Hepatocyte (in vitro differentiated cells): ENCODE results near the gene RAB3IL1. TPM values are rescaled to one million over a fixed set of nuclear protein-coding genes. Genes with fewer than 3 reads are reported as not detected.

Source experiments
- DNase-seq: peaks from one replicate; pipeline ENCODE4 v3.0.0-alpha.2; 2016; ENCODE audit warnings: low spot score
- H2AFZ ChIP-seq: fragments of 200-600 bp; sonication (generic); 2 replicates; pipeline ENCODE4 v1.6.0; 2016; ENCODE audit warnings: antibody characterized with exemption, mild to moderate bottlenecking
- H3K27ac ChIP-seq: fragments of 200-600 bp; sonication (generic); 2 replicates; pipeline ENCODE4 v1.5.1; 2016; ENCODE audit warnings: mild to moderate bottlenecking
- H3K27me3 ChIP-seq: fragments of 200-600 bp; sonication (generic); 2 replicates; pipeline ENCODE4 v1.6.1; 2016
- H3K36me3 ChIP-seq: fragments of 200-600 bp; sonication (generic); replicated peaks from 2 replicates; pipeline ENCODE4 v1.5.1; 2016; ENCODE audit warnings: low read depth; ENCODE audit not compliant: insufficient read depth
- H3K4me1 ChIP-seq: fragments of 200-600 bp; sonication (generic); 2 replicates; pipeline ENCODE4 v1.5.1; 2016; ENCODE audit warnings: mild to moderate bottlenecking, moderate library complexity; ENCODE audit not compliant: insufficient read depth
- H3K4me2 ChIP-seq: fragments of 200-600 bp; sonication (generic); 2 replicates; pipeline ENCODE4 v1.6.0; 2016
- H3K4me3 ChIP-seq: fragments of 200-600 bp; sonication (generic); 2 replicates; pipeline ENCODE4 v1.5.1; 2016; ENCODE audit warnings: mild to moderate bottlenecking
- H3K79me2 ChIP-seq: fragments of 200-600 bp; sonication (generic); 2 replicates; pipeline ENCODE4 v1.6.0; 2017; ENCODE audit warnings: mild to moderate bottlenecking
- H3K9me2 ChIP-seq: fragments of 200-600 bp; sonication (generic); replicated peaks from 2 replicates; pipeline ENCODE4 v1.6.0; 2017; ENCODE audit warnings: mild to moderate bottlenecking; ENCODE audit not compliant: insufficient read depth
- H3K9me3 ChIP-seq: fragments of 200-600 bp; sonication (generic); 2 replicates; pipeline ENCODE4 v1.5.1; 2016; ENCODE audit warnings: low read depth, mild to moderate bottlenecking
- H4K20me1 ChIP-seq: fragments of 200-600 bp; sonication (generic); 2 replicates; pipeline ENCODE4 v1.6.0; 2016; ENCODE audit warnings: mild to moderate bottlenecking; ENCODE audit not compliant: insufficient read depth, poor library complexity, severe bottlenecking
- EZH2 ChIP-seq: fragments of 200-600 bp; sonication (generic); IDR thresholded peaks from 2 replicates; pipeline ENCODE4 v1.6.1; 2016; ENCODE audit warnings: antibody characterized with exemption, mild to moderate bottlenecking, borderline replicate concordance
- EZH2phosphoT487 ChIP-seq: fragments of 200-600 bp; sonication (generic); IDR thresholded peaks from one replicate; pipeline ENCODE4 v1.6.1; 2018; ENCODE audit warnings: antibody characterized with exemption, mild to moderate bottlenecking, low read depth, moderate library complexity; ENCODE audit not compliant: unreplicated experiment, severe bottlenecking
- WGBS: methylation state at CpG from one replicate; pipeline ENCODE4 v1.1.6; 2016; ENCODE audit warnings: low lambda C conversion rate; ENCODE audit errors: missing lambda C conversion rate; 5-methylcytosine and 5-hydroxymethylcytosine counted together
- polyA plus RNA-seq: library from polyadenylated mRNA; unstranded; fragments of >200 nt; fragmentation: Nextera tagmentation; extraction: Ambion mirVana; gene quantifications from 2 replicates; pipeline ENCODE4 v1.2.1, GENCODE V29; 2016
- total RNA-seq: library from RNA; depleted of rRNA; stranded (reverse); fragments of >200 nt; gene quantifications from 2 replicates; pipeline ENCODE4 v1.2.3, GENCODE V29; 2014
- TF ChIP-seq, protein P1 (sequence below): fragments of 200-600 bp; sonication (generic); IDR thresholded peaks from 2 replicates; pipeline ENCODE4 v1.5.1; 2016; ENCODE audit warnings: antibody characterized with exemption, mild to moderate bottlenecking; ENCODE audit not compliant: poor library complexity

RAB3IL1 gene
- total and polyA plus RNA-seq, 2 experiments from 2014 or later: 10.8 to 18.6 TPM

DNA sequence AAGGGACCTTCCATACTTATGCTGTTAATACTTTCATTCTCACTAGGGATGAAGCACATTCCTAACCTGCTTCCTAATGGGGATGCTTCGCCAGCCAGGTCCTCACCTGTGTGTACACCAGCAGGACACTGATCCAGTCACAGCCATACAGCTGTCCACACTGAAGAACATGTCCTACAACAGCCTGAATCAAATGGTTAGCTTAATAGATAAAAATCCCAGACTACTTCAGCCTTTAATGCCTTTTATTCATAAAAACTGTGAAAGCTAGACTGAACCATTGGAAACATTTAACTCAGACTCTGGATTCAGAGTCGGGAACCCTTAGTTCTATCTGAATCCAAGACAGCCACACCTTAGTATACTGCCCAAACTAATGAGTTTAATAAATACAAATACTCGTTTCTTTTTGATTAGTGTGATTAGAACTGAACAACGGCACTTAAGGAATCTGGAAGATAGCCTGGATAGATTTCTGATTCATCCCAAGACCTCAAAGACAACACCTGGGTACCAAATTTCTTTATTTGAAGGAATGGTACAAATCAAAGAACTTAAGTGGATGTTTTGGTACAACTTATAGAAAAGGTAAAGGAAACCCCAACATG, 46.8 kb upstream of the RAB3IL1 start:
- Histone ChIP-seq H2AFZ (no peak overlapping the region), H3K27me3 (no peaks in the 10 kb centered on the region), H3K4me3 (no peak overlapping the region), H3K4me2 (peak overlapping the region; percentile 90), H3K36me3 (no peaks in the 10 kb centered on the region), H3K9me3 (no peaks in the 10 kb centered on the region), H3K79me2 (peaks cover 45% of the 10 kb centered on the region), H3K4me1 (peaks cover 31% of the 10 kb centered on the region), H4K20me1 (peaks cover 34% of the 10 kb centered on the region), H3K27ac (peak overlapping the region; percentile 98), H3K9me2 (no peaks in the 10 kb centered on the region)
- 91% methylated on average over 4 of the region's 4 CpGs for WGBS
- DNase-seq: no peak
- TF ChIP-seq EZH2phosphoT487 (no peak), EZH2 (no peak)

DNA sequence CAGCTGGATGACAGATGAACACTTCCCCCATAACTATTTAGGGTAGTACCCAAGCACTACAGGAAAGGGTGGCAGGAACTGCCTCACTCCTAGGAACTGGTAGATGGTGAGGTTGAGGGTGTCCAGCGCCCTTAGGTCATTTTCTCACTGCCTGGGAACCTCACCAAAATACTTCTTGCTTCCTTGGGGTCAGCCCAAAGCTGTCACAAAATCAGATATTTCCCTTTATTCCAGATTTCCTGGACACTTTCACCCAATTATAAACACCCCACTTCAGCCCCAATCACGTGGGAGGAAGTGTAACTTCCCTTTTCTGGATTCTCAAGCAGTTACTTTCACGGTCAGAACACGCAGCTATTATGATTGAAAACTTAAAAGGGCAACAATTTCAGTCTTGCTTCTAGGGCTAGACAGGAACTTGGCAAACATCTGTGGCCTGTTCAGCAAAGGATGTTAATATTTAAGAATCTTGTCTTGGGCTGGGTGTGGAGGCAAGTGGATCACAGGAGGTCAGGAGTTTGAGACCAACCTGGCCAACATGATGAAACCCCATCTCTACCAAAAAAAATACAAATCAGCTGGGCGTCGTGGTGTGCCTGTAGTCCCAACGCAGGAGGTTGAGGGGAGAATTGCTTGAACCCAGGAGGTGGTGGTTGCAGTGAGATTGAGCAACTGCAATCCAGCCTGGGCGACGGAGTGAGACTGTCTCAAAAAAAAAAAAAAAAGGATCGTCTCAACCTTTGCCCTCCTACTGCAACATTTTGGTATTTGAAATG, 46.1 kb upstream of the RAB3IL1 start:
- Histone ChIP-seq H3K27ac (peak overlapping the region; percentile 98), H3K9me3 (no peaks in the 10 kb centered on the region), H3K9me2 (no peaks in the 10 kb centered on the region), H3K79me2 (peaks cover 38% of the 10 kb centered on the region), H3K4me2 (no peak overlapping the region), H3K4me1 (peaks cover 24% of the 10 kb centered on the region), H4K20me1 (peaks cover 34% of the 10 kb centered on the region), H3K36me3 (no peaks in the 10 kb centered on the region), H2AFZ (no peak overlapping the region), H3K27me3 (no peaks in the 10 kb centered on the region), H3K4me3 (no peak overlapping the region)
- WGBS: 78% methylated on average over 10 of the region's 10 CpGs
- DNase-seq: no peak
- TF ChIP-seq EZH2: no peak
- TF ChIP-seq, protein P1, sequence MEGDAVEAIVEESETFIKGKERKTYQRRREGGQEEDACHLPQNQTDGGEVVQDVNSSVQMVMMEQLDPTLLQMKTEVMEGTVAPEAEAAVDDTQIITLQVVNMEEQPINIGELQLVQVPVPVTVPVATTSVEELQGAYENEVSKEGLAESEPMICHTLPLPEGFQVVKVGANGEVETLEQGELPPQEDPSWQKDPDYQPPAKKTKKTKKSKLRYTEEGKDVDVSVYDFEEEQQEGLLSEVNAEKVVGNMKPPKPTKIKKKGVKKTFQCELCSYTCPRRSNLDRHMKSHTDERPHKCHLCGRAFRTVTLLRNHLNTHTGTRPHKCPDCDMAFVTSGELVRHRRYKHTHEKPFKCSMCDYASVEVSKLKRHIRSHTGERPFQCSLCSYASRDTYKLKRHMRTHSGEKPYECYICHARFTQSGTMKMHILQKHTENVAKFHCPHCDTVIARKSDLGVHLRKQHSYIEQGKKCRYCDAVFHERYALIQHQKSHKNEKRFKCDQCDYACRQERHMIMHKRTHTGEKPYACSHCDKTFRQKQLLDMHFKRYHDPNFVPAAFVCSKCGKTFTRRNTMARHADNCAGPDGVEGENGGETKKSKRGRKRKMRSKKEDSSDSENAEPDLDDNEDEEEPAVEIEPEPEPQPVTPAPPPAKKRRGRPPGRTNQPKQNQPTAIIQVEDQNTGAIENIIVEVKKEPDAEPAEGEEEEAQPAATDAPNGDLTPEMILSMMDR: no peak
- no peak for TF ChIP-seq EZH2phosphoT487

DNA sequence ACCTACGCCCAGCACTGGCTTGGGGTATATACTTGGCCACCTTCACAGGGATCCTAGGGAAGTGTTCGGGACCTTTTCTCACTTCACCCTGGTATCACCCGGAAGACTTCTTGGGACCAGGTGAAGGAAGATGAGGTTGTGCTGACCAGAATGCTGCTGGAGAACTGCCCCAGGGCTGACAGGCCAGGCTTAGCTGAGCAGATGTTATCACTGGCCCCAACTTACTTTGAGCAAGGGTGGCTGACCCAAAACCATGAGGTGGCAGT, 45.6 kb upstream of the RAB3IL1 start:
- Histone ChIP-seq H3K36me3 (no peaks in the 10 kb centered on the region), H3K4me3 (no peak overlapping the region), H3K9me3 (no peaks in the 10 kb centered on the region), H3K4me1 (peaks cover 21% of the 10 kb centered on the region), H2AFZ (no peak overlapping the region), H3K27me3 (no peaks in the 10 kb centered on the region), H4K20me1 (peaks cover 34% of the 10 kb centered on the region), H3K9me2 (no peaks in the 10 kb centered on the region), H3K79me2 (peaks cover 33% of the 10 kb centered on the region), H3K27ac (peak overlapping the region; percentile 98), H3K4me2 (no peak overlapping the region)
- DNase-seq: no peak
- WGBS: 100% methylated on average over 3 of the region's 3 CpGs
- TF ChIP-seq EZH2phosphoT487 (no peak), EZH2 (no peak)
- TF ChIP-seq, protein P1: no peak

- Histone ChIP-seq H3K9me3 (no peaks in the 10 kb centered on the region), H3K4me2 (no peak overlapping the region), H3K27ac (peak overlapping the region; percentile 98), H4K20me1 (peaks cover 34% of the 10 kb centered on the region), H3K27me3 (no peaks in the 10 kb centered on the region), H3K36me3 (no peaks in the 10 kb centered on the region), H3K4me3 (no peak overlapping the region), H3K4me1 (peaks cover 21% of the 10 kb centered on the region), H2AFZ (no peak overlapping the region), H3K79me2 (peaks cover 33% of the 10 kb centered on the region), H3K9me2 (no peaks in the 10 kb centered on the region)
- no peak for TF ChIP-seq EZH2phosphoT487
- DNase-seq: no peak
- 89% methylated on average over 12 of the region's 12 CpGs for WGBS
Measured at GRCh38 chr11:61962213-61963015, 45.0 kb upstream of the RAB3IL1 start.
